Measurements from ENCODE around the gene ACSF3. TPM values are rescaled to one million over a fixed set of nuclear protein-coding genes. Genes with fewer than 3 reads are reported as not detected.
A peak's percentile ranks its signal among the peaks of the same experiment; 100 is the strongest.

The ACSF3 gene
- total RNA-seq, 1 donor from 2014 or later = 25.8 TPM

- Histone ChIP-seq H3K4me3 (ENCODE audit: low read depth, low read length) (no peak overlapping the region), H3K27me3 (ENCODE audit: control insufficient read depth, insufficient read depth, low read length) (no peaks in the 10 kb centered on the region), H3K36me3 (ENCODE audit: control insufficient read depth, insufficient read depth, low read length) (no peaks in the 10 kb centered on the region)
Measured at GRCh38 chr16:89080196-89080853, 13.3 kb upstream of the ACSF3 start.

GRCh38 chr16:89081556-89081955, 12.1 kb upstream of the ACSF3 start:
- FAIRE-seq (no peak), DNase-seq (ENCODE audit: low read depth) (no peak)
- Histone ChIP-seq H3K27me3 (ENCODE audit: control insufficient read depth, insufficient read depth, low read length) (no peaks in the 10 kb centered on the region), H3K4me3 (ENCODE audit: low read depth, low read length) (no peak overlapping the region), H3K36me3 (ENCODE audit: control insufficient read depth, insufficient read depth, low read length) (no peaks in the 10 kb centered on the region)
- no peak for TF ChIP-seq CTCF (IDR thresholded peaks at IDR 0.05; ENCODE audit: insufficient read depth, low read length, severe bottlenecking)

More at GRCh38 chr16:89080196-89080853, 13.3 kb upstream of the ACSF3 start:
- DNase-seq (ENCODE audit: low read depth) (no peak), FAIRE-seq (no peak)
- no peak for TF ChIP-seq CTCF (IDR thresholded peaks at IDR 0.05; ENCODE audit: insufficient read depth, low read length, severe bottlenecking)

GRCh38 chr16:89084411-89084810, 9.2 kb upstream of the ACSF3 start:
- DNase-seq (ENCODE audit: low read depth) (no peak), FAIRE-seq (no peak)
- no peak for TF ChIP-seq CTCF (IDR thresholded peaks at IDR 0.05; ENCODE audit: insufficient read depth, low read length, severe bottlenecking)
- Histone ChIP-seq H3K36me3 (ENCODE audit: control insufficient read depth, insufficient read depth, low read length) (no peaks in the 10 kb centered on the region), H3K27me3 (ENCODE audit: control insufficient read depth, insufficient read depth, low read length) (peaks cover 5% of the 10 kb centered on the region), H3K4me3 (ENCODE audit: low read depth, low read length) (no peak overlapping the region)

- no peaks in the 10 kb centered on the region for H3K36me3 ChIP-seq (ENCODE audit: control insufficient read depth, insufficient read depth, low read length)
- no peak overlapping the region for H3K4me3 ChIP-seq (ENCODE audit: low read depth, low read length)
- TF ChIP-seq CTCF (IDR thresholded peaks at IDR 0.05; ENCODE audit: insufficient read depth, low read length, severe bottlenecking) = no peak
- DNase-seq (ENCODE audit: low read depth) = no peak
- peaks cover 8% of the 10 kb centered on the region for H3K27me3 ChIP-seq (ENCODE audit: control insufficient read depth, insufficient read depth, low read length)
- FAIRE-seq = no peak
Measured at GRCh38 chr16:89084814-89085612, 8.6 kb upstream of the ACSF3 start.

- no peak overlapping the region for H3K4me3 ChIP-seq (ENCODE audit: low read depth, low read length)
- no peak for TF ChIP-seq CTCF (IDR thresholded peaks at IDR 0.05; ENCODE audit: insufficient read depth, low read length, severe bottlenecking)
- no peaks in the 10 kb centered on the region for H3K36me3 ChIP-seq (ENCODE audit: control insufficient read depth, insufficient read depth, low read length)
- H3K27me3 ChIP-seq (ENCODE audit: control insufficient read depth, insufficient read depth, low read length) = peaks cover 10% of the 10 kb centered on the region
- no peak for DNase-seq (ENCODE audit: low read depth)
- FAIRE-seq = peak; percentile 36
Measured at GRCh38 chr16:89085755-89086154, 7.9 kb upstream of the ACSF3 start.
